TTC549 (cell line): ENCODE measurements around the gene NSF.
"Not testable (repeated sequence)": the region's sequence is repeated elsewhere in the genome, so short reads cannot be mapped to it uniquely, and the experiment has no call there.

ENCODE experiments used
- FAIRE-seq: peaks from 2 replicates; lab custom pipeline; 2012; peaks lifted over from hg19 to GRCh38; lab: Jason Lieb, UNC

The NSF gene

DNA sequence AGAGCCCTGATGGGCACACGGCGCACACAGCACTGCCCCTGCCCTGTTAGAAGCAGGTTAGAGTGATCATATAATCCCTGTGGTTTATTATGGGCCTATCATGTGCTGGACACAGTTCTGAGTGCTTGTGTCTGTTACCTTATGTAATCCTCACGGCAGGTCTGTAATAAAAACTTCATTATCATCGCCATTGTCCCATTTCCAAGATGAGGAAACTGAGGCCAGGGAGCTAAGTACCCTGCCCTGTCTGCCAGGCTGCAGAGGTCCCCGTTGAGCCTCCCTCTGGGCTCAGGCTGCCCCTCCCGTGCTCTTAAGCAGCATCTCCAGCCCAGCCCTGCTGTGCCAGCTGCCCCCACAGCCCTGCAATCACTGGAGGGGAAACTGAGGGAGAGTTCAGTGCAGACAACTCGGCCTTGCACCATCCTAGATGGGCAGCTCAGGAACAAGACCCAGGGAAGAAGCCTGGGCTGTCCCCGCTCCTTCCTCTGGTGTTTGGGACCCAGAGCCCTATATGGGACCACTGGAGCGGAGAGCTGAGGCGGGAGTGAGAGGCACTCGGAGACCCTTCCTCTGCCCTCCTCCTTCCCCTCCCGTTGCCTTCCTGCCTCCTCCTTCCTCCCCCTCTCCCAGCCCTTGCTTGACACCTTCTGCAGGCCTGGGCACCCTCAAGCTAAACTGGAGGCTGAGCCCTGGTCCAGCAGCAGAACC, 186.0 kb downstream of the NSF start:
- FAIRE-seq = no peak

DNA sequence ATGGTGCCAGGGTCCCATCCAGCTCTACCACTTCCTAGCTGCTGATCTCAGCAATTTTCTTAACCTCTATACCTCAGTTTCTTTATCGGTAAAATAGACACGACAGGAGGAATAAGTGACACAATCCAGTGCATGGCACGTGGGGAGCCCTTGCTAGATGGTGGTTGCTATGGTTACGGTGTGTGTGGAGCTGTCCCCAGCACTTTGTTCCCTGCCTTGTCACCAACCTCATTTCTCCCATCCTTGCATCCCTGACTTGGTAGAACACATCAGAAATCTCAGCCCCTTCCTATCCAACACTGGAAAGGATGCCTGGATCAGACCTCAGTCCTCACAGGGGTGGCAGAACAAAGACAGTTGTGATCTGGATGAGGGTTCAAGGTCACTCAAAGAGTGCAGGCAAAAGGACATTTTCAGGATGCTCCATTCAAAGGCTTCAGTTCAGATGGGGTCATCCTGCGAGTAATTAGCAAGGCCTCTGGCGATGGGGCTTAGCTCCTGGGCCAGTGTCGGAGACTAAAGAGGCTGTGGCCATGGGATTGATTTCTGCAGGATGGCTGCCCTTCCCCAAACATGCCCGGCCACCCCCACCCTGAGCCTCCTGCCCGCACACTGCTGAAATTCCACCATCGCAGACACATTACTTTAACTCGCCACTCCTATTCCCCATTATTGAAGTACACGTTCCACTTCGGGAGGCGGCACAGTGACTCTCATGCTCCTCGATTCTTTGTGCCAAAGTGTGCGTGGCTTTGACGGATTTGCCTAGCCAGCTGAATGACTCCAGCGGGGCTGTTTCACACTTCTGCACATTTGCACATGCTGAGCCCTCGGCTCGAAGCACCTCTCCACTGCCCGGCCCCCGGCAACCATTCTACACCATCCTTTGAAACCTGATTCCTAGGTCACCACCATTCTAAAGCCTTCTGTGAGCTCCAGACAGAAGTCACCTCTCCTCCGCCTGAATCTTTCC, 187.8 kb downstream of the NSF start:
- no peak for FAIRE-seq

- no peak for FAIRE-seq
Measured at GRCh38 chr17:46780003-46780373, 189.5 kb downstream of the NSF start.

- no peak for FAIRE-seq
Measured at GRCh38 chr17:46782250-46782953, 191.9 kb downstream of the NSF start.

DNA sequence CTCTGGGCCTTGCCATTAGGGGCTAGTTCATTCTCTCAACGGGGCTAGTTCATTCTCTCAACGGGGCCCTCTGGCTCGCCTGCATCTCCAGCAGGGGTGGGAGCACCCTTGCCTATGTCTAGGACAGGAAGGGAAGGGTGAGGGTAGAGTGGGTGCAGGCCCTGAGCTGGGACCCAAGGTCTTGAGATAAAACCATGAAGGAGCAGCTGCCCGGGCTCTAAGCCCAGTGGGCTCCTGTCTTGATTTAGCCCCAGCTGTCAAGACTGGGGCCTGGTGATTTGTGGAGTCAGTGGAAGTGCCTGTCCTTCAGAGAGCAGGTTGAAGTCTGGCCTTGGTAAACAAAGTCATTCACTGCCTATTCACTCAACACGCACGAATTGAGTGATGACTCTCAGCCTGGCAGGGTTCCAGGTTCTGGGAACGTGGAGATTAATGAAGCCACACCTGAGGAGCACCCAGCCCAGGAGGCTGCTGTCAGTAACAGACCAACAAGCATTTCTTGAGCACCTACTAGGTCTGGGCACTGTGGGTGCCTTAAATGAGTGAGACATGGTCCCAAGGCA, 192.6 kb downstream of the NSF start:
- no peak for FAIRE-seq

DNA sequence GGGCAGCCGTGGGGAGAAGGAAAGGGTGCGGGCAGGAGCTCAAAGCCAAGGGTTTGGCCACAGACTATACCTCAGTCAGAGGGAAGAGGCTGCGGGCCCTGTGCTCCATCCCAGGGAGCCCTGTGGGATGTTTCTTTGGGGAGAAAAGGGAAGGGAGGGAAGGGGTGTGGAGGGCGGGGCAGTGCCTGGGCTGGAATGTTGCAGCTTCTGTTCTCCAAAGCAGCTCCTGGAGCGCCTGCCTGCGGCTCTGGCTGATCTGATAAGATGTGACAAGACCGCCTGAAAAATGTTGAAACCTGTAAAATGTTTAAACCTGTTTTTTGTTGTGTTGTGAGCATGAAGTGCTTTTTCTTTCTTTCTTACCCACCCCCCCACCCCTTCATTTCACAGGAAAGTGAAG, 195.2 kb downstream of the NSF start:
- no peak for FAIRE-seq

DNA sequence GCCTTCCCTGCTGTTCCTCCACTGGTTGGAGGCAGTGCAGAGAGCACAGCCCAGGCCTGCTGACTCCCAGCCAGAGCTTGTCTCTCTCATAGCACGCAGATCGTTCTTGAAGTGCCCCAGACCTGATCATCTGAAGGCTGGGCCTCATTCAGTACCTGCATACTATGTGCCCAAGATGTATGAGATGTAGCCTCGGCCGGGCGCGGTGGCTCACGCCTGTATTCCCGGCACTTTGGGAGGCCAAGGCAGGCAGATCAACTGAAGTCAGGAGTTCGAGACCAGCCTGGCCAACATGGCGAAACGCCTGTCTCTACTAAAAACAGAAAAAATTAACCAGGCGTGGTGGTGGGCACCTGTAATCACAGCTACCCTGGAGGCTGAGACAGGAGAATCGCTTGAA, 197.0 kb downstream of the NSF start:
- no peak for FAIRE-seq

DNA sequence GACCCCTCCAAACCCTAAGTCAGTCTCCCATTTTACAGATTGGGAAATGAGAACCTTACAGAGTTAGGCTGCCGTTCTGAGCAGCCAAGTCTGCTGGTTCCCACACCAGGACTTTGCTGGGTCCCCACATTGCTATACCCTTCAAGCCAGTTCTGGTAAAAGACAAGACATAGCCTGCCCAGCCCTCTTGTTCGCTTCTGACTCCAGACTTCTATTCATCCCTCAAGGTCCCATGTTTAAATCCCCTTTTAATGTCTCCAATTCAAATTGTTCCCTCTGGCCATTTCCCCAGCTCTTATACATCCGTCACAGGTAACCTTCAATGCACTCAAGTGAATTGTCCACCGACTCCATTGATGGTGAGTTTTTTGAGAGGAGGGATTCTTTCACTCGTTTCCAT, 197.8 kb downstream of the NSF start:
- no peak for FAIRE-seq

DNA sequence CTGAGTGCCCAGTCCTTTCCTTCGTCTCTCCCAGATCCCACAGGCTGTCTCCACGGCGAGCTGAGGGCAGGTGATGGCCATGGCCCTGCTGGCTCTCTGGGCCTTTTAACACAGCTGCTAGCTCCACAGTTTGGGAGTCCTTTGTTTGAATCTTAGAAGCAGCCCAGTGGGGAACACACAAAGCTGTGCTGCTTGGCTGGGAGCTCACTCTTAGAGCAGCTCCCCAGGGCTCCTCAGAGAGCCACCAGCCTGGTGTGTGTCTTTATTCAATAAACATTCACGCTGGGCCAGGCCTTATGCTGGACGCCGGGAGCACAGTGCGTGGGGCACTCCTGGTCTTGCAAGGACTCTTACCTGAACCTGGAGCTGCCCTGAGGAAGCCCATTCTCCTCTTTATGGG, 198.3 kb downstream of the NSF start:
- FAIRE-seq = no peak

- no peak for FAIRE-seq
Measured at GRCh38 chr17:46789610-46790009, 199.1 kb downstream of the NSF start.

DNA sequence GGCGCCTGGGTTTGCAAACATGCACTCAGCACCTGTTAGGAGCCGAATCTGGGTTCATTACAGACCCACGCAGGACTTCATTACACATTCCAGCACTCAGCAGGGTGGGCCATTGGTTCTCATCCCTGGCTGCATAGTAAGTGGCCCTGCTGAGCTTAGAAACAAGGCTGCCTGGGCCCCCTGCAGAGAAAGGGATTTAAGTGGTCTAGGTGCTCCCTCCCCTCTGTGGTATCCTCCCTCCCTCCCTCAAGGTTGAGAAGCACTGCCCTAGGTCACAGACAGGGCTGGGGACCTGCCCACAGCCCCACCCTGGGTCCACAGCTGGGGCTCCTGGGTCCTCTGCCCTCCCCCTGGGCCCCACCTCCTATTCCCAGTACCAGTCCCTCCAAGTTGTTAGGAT, 199.7 kb downstream of the NSF start:
- FAIRE-seq = no peak

GRCh38 chr17:46791531-46791930, 201.1 kb downstream of the NSF start:
- FAIRE-seq = no peak

- FAIRE-seq = no peak
Measured at GRCh38 chr17:46792071-46792470, 201.6 kb downstream of the NSF start.

GRCh38 chr17:46793023-46793422, 202.6 kb downstream of the NSF start:
- not testable (repeated sequence) for FAIRE-seq

GRCh38 chr17:46793541-46793940, 203.1 kb downstream of the NSF start:
- no peak for FAIRE-seq

GRCh38 chr17:46794318-46794717, 203.8 kb downstream of the NSF start:
- FAIRE-seq = no peak

GRCh38 chr17:46795379-46795952, 205.0 kb downstream of the NSF start:
- no peak for FAIRE-seq

DNA sequence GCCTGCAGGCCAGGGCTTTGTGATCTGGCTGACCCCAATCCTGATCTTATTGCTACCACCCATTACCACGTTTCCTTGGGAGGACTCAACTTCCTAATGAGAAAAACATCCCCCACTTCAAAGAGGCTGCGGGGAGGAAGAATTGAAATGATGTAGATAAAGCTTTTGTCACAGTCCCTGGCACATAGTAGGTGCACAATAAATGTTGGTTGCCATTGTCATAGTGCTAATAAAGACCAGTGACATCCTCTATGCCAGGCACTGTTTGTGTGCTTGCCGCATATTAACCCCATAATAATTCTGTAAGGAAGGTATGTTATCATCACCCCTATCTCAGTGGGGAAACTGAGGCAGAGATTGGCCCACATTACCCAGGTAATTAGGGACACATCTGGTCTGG, 205.6 kb downstream of the NSF start:
- FAIRE-seq = no peak

GRCh38 chr17:46796524-46796923, 206.1 kb downstream of the NSF start:
- FAIRE-seq = no peak

DNA sequence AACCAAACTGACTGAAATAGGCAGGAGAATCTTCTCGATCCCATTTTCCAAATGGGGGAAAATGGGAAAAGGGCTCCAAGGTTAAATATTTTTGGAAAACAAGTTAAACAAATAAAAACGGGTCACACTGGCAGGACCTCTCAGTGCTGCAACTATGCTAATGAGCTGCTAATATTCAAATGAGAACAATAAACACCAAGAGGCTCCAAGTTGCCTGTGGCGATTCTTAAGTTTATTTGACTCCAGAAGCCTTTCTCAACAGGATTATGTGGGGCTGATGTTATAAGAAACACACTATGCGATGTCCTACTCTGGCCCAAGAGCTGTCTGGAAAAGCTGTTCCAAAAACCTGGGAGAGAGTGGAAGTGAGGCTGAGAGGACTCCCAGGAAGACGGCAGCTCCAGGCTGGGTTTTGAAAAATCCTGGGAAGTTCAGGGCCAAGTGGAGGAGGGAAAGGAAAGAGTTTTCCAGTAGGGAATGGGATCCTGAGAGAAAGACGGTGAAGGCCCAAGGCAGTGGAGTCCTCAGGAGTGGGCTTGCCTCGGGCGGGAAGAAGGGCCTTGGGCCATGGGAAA, 206.6 kb downstream of the NSF start:
- FAIRE-seq = no peak

DNA sequence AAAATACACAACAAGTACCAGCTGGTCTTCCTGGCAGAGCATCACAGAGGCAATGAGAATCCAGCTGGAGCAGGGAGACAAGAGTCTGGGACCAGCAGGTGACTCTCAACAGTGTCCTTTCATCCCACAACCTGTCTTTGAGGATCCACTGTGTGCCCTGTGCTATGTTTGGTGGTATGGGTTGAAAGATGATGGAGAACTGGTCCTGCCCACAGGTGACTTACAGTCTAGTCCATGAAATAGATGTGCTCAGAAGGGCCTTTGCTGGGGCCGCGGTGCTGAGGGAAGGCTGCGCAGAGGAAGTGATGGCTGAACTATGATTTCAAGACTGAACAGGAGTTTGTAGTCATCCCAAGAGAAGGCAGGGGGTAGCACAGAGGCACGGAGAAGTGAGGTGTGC, 210.1 kb downstream of the NSF start:
- no peak for FAIRE-seq

DNA sequence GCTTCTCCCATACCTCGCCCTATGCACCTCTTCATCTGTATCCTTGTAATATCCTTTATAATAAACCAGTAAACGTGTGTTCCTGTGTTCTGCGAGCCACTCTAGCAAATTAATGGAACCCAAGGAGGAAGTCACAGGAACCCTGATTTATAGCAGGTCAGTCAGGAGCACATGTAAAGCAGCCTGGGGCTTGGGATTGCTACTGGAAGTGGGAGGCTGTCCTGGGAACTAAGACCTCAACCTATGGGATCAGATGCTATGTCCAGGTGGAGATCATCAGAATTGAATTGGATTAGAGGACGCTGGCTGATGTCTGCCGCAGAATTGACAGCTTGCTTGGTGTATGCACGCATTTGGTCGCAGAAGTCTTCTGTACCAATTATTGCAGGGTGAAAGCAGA, 212.3 kb downstream of the NSF start:
- FAIRE-seq = no peak
